GM12892 (cell line): ENCODE results near the gene OBSCN.
"Not testable (repeated sequence)": the region's sequence is repeated elsewhere in the genome, so short reads cannot be mapped to it uniquely, and the experiment has no call there.

ENCODE experiments used
- DNase-seq: peaks from one replicate; pipeline ENCODE4 v3.0.0; 2011; ENCODE audit not compliant: insufficient read length
- FAIRE-seq: peaks from 2 replicates; lab custom pipeline; 2011; peaks lifted over from hg19 to GRCh38; lab: Jason Lieb, UNC
- POLR2A ChIP-seq: IDR thresholded peaks from 2 replicates; pipeline ENCODE4 v1.6.1; 2011; ENCODE audit warnings: low read depth, low read length, control low read depth
- POLR2AphosphoS5 ChIP-seq: IDR thresholded peaks from 2 replicates; pipeline ENCODE4 v1.6.1; 2011; ENCODE audit warnings: low read depth, low read length, control low read depth
- TAF1 ChIP-seq: IDR thresholded peaks from 2 replicates; pipeline ENCODE4 v1.6.1; 2011; ENCODE audit warnings: low read depth, mild to moderate bottlenecking, control low read depth, low read length, borderline replicate concordance

Gene OBSCN

DNA sequence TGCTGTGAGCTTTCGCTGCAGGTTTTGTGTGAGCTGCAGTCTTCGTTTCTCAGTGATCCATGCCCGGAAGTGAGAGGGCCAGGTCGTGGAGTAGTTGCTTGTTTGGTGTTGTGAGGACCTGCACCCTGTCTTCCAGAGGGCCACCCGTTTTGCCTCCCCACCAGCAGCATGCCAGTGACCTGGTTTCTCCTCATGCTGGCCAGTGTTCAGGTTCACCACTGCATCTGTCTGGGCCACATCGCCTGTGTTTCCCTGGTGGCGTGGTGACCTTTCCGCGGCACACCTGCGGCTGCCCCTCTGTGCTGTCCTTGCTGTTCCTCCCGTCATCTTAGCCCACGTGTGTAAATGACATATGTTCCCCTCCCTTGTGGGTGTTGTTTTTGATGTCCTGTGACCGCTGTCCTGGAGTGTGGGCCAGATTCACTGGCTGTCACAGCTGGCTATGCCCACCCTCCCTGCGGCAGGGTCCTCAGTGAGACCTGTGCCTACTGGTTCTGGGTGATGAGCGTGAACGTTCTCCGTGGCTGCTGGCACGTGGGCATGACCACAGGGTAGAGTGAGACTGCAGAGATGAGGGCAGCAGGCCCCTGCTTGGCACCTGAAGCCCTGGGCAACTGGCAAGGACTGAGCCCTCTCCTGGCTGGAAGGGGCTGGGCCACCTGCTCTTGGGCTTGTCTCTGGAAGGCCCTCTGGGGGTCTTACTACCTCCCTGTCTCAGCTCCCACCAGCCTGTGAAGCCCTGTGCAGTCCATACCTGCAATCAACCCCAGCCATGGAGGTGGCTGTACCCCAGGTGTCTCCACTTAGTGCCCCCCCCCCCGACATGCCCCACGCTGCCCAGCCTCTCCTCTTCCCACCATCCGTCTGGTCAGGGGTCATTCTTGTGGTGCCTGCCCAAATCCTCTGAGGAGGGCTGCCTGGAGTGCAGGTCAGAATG, 35.0 kb upstream of the OBSCN start:
- no peak for DNase-seq
- TF ChIP-seq POLR2A, result no peak
- no peak for TF ChIP-seq POLR2AphosphoS5
- no peak for TF ChIP-seq TAF1
- no peak for FAIRE-seq

DNA sequence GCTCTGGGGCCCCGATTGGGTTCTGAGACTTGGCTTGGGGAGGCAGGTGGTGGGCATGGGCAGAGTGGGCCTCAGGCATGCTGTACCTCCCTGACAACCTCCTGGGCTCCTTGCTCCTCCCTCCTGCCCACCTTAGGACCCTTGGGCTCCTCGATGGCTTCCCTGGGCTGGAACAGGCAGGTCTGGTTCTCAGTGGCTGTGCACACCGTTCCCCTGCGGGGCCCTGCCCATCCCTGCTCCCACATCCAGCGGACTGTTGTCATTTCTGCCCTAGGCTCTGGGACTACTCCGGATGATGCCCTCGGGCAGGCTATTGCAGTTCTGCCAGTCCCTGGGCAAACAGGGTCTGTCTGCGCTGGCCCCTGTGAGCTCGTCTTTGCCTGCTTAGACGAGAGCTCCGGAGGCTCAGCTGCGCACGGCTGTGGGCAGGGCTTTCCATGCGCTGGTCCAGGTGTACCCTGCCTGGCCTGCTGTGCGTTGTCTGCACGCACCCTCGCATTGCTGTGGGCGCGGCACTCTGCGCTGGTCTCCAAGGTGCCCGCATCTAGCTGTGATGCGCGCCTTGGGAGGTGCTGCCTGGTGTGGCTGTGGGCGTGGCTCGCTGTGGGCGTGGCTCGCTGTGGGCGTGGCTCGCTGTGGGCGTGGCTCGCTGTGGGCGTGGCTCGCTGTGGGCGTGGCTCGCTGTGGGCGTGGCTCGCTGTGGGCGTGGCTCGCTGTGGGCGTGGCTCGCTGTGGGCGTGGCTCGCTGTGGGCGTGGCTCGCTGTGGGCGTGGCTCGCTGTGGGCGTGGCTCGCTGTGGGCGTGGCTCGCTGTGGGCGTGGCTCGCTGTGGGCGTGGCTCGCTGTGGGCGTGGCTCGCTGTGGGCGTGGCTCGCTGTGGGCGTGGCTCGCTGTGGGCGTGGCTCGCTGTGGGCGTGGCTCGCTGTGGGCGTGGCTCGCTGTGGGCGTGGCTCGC, 34.0 kb upstream of the OBSCN start:
- not testable (repeated sequence) for DNase-seq

DNA sequence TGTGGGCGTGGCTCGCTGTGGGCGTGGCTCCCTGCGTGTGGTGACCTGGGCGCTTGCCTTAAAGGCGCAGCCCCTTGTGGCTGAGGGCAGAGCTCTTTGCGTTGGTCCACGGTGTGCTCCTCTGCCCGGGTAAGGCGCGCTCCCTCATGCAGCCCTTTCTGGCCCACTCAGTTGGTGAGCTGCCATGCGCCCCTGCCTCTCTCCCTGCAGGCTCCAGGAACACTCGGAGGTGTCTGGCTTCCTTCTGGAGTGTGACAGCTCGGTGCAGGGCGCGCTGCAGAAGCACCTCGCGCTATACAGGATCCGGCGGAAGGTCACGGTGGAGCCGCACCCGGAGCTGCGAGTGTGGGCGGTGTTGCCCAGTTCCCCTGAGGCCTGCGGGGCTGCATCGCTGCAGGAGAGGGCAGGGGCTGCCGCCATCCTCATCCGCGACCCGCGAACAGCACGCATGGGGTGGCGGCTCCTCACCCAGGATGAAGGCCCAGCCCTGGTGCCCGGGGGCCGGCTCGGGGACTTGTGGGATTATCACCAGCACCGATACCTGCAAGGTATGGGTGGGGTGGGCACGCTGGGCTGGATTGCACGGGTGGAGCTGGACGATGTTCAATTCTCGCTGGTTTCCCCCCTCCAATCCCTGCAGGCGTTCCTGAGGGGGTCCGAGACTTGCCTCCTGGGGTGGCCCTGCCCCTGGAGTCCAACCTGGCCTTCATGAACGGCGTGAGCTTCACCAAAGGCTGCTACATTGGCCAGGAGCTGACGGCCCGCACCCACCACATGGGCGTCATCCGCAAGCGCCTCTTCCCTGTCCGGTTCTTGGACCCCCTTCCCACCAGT, 33.1 kb upstream of the OBSCN start:
- DNase-seq (no peak), FAIRE-seq (no peak)
- no peak for TF ChIP-seq POLR2AphosphoS5
- TF ChIP-seq TAF1, result no peak
- no peak for TF ChIP-seq POLR2A

More for the DNA sequence above, 34.0 kb upstream of the OBSCN start:
- not testable (repeated sequence) for FAIRE-seq

DNA sequence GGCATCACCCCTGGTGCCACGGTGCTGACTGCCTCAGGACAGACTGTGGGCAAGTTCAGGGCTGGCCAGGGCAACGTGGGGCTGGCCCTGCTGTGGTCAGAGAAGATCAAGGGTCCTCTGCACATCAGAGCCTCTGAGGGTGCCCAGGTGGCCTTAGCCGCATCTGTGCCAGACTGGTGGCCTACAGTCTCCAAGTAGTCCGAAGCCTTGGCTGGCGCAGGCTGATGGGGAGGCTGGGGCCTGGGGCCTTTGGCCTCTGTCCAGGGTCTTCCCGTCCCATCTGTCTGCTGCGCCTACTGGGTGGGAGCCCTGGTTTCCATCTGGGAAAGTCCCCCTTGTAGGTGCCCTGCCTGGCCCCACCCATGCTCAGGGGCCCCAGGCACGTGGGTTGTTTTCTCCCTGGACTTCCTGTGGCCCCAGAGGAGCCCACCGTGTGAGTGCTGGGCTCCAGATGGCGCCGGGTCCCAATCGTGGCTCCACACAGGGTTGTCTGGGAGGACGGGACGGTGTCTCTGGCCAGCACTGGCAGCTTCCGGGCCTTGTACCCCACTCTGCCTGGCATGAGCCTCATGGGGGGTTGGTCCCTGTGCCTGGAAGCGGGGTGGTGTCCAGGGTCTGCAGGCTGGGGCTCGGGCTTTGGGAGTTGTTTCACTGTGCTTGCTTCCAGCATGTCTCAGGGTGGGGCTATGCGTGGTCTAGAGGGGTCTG, 32.4 kb upstream of the OBSCN start:
- DNase-seq (no peak), FAIRE-seq (no peak)
- TF ChIP-seq POLR2A, result no peak
- no peak for TF ChIP-seq POLR2AphosphoS5
- TF ChIP-seq TAF1, result no peak

DNA sequence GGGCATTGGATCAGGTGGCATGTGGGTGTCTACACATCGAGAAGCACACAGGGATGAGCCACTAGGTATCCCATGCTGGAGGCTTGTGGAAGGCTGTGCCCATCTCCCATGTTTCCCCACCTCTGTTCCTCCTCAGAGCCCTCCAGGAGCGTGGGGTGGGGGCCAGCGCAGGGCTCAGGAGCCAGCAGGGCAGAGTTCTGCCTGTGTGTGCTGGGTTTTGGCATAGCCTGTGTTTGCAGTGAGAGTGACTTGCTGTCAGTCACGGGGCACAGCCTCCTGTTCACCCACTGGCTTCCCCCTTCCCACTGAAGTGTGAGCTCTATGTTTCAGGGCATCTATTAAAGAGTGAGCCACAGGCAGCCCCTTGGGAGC, 31.8 kb upstream of the OBSCN start:
- DNase-seq (no peak), FAIRE-seq (no peak)
- TF ChIP-seq POLR2A (no peak), POLR2AphosphoS5 (no peak), TAF1 (no peak)

DNA sequence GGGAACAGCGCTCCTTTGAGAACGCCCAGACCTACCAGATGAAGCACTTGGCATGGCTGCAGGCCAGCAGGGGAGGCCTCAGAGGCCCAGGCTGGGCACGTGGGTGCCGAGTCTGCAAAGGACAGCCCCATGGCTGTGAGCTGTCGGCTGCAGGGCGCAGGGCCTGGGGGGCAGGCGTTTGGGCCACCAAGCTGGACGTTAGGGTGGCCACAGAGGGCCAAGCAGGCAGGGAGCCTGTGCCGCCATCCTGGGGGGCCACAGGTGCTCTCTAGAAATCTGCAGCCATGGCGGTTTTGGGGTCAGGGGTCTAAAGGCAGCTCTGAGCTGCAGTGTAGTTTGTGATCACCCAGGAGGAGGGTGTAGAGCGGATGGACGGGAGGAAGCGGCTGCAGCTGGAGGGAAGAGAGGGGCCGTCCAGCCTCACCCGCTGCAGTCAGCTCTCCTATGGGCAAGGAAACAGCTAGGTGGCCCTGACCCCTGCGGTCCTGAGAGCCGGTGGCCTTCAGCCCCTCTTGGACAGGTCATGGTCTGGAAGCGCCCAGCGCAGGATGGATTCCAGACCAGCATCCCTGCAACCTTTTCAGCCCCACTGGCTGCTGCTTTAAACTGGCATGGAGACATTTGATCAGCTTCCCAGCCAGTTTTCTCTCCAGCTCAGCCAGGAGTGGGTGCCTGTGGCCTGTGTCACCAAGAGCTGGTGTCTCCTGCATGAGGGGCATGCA, 31.2 kb upstream of the OBSCN start:
- FAIRE-seq (no peak), DNase-seq (no peak)
- TF ChIP-seq POLR2A, result no peak

DNA sequence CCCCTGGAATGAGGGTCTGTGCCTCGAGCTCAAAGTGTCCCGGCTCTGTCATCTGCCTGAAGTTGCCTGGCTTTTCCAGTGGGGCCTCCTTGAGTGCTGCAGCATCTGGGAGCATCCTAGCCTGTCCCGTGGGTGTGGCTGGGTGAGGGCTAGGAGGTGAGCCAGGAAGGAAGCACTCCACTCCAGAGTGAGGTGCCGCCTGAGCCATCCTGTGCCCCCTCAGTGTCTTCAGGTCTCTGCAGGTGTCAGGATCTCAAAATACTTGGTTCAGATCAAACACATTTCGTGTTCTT, 30.7 kb upstream of the OBSCN start:
- TF ChIP-seq POLR2AphosphoS5 (no peak), POLR2A (no peak), TAF1 (no peak)
- FAIRE-seq (no peak), DNase-seq (no peak)

DNA sequence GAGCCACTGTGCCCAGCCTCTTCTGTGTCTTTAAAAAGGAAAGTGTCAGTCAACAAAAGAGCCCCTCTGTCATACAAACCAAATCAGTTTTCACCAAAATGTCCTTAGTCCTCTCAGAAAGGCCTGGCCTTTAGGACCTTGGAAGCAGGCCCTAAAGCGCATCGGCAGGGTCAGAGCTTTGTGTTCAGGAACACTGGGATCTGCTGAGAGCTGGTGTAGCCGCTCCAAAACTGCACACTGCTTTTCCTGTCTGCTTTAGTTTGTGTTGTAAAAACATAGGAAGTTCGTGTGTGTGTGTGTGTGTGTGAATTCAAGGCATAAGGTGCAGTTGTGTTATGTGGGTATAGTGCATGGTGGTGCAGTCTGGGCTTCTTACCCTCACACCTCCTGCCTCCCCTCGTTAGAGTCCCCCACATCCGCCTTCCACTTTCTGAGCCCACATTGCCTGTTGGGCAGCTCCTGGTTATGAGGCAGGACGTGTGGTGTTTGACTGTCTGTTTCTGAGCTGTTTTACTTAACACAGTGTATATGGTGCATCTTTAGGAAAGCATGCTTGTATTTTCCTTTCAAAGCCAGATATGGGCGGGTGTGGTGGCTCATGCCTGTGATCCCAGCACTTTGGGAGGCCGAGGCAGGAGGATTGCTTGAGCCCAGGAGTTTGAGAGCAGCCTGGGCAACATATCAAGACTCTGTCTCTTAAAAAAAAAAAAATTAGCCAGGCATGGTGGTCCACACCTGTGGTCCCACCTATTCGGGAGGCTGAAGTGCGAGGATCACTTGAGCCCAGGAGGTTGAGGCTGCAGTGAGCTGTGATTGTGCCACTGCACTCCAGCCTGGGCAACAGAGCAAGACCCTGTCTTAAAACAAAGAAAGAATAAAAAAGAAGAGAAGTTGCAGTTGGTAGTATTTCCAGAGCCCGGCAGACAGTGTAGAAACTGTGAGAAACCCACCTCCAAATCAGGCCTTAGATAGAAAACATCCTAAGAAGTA, 29.8 kb upstream of the OBSCN start:
- no peak for FAIRE-seq

More for the DNA sequence above, 29.8 kb upstream of the OBSCN start:
- no peak for DNase-seq
- no peak for TF ChIP-seq POLR2A
- no peak for TF ChIP-seq TAF1
- no peak for TF ChIP-seq POLR2AphosphoS5
